ENCODE results near the gene MAGEB1. TPM values are rescaled to one million over a fixed set of nuclear protein-coding genes. Genes with fewer than 3 reads are reported as not detected.

Gene MAGEB1
- total and polyA plus RNA-seq, 2 of the 13 experiments (the other 11 are each of a cell fraction or from before 2014, with no cell fraction given), result not detected

DNA sequence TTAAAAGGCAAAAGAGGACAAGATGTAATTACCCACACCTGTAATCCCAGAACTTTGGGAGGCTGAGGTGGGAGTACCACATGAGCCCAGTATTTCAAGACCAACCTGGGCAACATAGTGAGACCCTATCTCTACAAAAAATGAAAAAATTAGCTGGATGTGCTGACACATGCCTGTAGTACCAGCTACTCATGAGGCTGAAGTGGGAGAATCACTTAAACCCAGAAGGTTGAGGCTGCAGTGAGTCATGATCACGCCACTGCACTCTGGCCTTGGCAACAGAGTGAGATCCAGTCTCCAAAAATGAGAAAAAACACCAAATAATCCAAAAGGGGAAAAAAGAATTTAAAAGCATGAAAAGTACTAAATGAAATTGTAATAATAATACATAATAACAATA, 31.4 kb downstream of the MAGEB1 start:
- no peaks in the 10 kb centered on the region for H4K20me1 ChIP-seq (ENCODE audit: insufficient read depth, low read length)
- no peaks in the 10 kb centered on the region for H3K36me3 ChIP-seq (replicated peaks in 1 of 2; ENCODE audit: control insufficient read depth in 1 of 2, insufficient read depth in 2 of 2, low read length in 2 of 2)
- CTCF ChIA-PET (ENCODE audit: low intra/inter-chr PET ratio, low total read pairs), result no interaction called here
- intact Hi-C loops (cut with micrococcal nuclease; ENCODE audit: unreplicated experiment) (no loop called here), in situ Hi-C loops (cut with HindIII; ENCODE audit: extremely low pct_ligation_motif_present, low pct_unique_long_range_greater_than_20kb) (loop anchor here (5.0 kb wide), 1 partner anchor 224 kb away; no protein-coding TSS in a partner anchor)
- no peaks in the 10 kb centered on the region for H3K79me2 ChIP-seq (ENCODE audit: insufficient read depth, low read length)
- H3K4me2 ChIP-seq (ENCODE audit: low read depth, low read length), result no peak overlapping the region
- POLR2A ChIA-PET, result no interaction called here
- FAIRE-seq (no peak), DNase-seq (ENCODE audit: low spot score) (no peak), ATAC-seq (no peak)
- H3K4me1 ChIP-seq (ENCODE audit: insufficient read depth, low read length), result no peaks in the 10 kb centered on the region
- H3K4me3 ChIP-seq (replicated peaks in 1 of 3; ENCODE audit: insufficient read depth in 1 of 3, low read depth in 2 of 3, low read length in 3 of 3), result no peak overlapping the region
- H3K27me3 ChIP-seq (ENCODE audit: control insufficient read depth in 1 of 2, insufficient read depth in 2 of 2, low read length in 2 of 2), result no peaks in the 10 kb centered on the region
- H3K9ac ChIP-seq (ENCODE audit: insufficient read depth, low read depth, low read length), result no peak overlapping the region
- no peak overlapping the region for H3K27ac ChIP-seq (ENCODE audit: extremely low read length, insufficient read depth, low read length)
- no peak for TF ChIP-seq ZBTB33 (CRISPR knock-in tag; IDR thresholded peaks at IDR 0.05)
- no peak for TF ChIP-seq MYNN (CRISPR knock-in tag; IDR thresholded peaks at IDR 0.05; ENCODE audit: low read depth)
- WGBS (ENCODE audit: low lambda C conversion rate), result 8% methylated on average over 1 of the region's 1 CpG
- H3K9me3 ChIP-seq (ENCODE audit: low read length), result no peaks in the 10 kb centered on the region
- H2AFZ ChIP-seq (ENCODE audit: low read length), result no peak overlapping the region
- no TSS peak for BruUV-seq (replicated peaks)

DNA sequence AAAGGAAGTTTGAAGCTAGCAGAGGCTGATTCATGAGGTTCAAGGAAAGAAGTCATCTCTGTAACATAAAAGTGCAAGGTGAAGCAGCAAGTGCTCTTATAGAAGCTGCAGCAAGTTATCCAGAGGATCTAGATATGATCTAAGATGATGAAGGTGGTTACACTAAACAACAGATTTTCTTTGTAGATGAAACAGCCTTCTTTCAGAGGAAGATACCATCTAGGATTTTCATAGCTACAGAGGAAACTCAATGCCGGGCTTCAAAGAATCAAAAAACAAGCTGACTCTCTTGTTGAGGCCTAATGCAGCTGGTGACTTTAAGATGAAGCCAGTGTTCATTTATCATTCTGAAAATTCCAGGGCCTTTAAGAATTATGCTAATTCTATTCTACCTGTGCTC, 33.5 kb downstream of the MAGEB1 start:
- no peak for ATAC-seq
- TF ChIP-seq ZFP1 (CRISPR knock-in tag; IDR thresholded peaks at IDR 0.05), result no peak
- TF ChIP-seq GMEB2 (CRISPR knock-in tag; IDR thresholded peaks at IDR 0.05; ENCODE audit: low read depth), result no peak
- TF ChIP-seq TBX2 (CRISPR knock-in tag; IDR thresholded peaks at IDR 0.05; ENCODE audit: borderline replicate concordance), result no peak
- TF ChIP-seq, protein P1, sequence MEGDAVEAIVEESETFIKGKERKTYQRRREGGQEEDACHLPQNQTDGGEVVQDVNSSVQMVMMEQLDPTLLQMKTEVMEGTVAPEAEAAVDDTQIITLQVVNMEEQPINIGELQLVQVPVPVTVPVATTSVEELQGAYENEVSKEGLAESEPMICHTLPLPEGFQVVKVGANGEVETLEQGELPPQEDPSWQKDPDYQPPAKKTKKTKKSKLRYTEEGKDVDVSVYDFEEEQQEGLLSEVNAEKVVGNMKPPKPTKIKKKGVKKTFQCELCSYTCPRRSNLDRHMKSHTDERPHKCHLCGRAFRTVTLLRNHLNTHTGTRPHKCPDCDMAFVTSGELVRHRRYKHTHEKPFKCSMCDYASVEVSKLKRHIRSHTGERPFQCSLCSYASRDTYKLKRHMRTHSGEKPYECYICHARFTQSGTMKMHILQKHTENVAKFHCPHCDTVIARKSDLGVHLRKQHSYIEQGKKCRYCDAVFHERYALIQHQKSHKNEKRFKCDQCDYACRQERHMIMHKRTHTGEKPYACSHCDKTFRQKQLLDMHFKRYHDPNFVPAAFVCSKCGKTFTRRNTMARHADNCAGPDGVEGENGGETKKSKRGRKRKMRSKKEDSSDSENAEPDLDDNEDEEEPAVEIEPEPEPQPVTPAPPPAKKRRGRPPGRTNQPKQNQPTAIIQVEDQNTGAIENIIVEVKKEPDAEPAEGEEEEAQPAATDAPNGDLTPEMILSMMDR (CRISPR knock-in tag; IDR thresholded peaks at IDR 0.05), result no peak
- TF ChIP-seq MZF1 (CRISPR knock-in tag; IDR thresholded peaks at IDR 0.05; ENCODE audit: borderline replicate concordance), result no peak
- no peak for TF ChIP-seq TRIM24 (CRISPR knock-in tag; IDR thresholded peaks at IDR 0.05)
- no peak for TF ChIP-seq ZFP82 (CRISPR knock-in tag; IDR thresholded peaks at IDR 0.05; ENCODE audit: borderline replicate concordance)
- TF ChIP-seq DNMT3B (CRISPR knock-in tag; conservative IDR thresholded peaks at IDR 0.05), result no peak
- no peak for TF ChIP-seq MYPOP (CRISPR knock-in tag; IDR thresholded peaks at IDR 0.05)
- TF ChIP-seq MLX (CRISPR knock-in tag; IDR thresholded peaks at IDR 0.05), result no peak
- no peak for TF ChIP-seq NR2F2 (IDR thresholded peaks at IDR 0.05; ENCODE audit: borderline replicate concordance, low read depth)

More for the DNA sequence above, 33.5 kb downstream of the MAGEB1 start:
- Histone ChIP-seq H4K20me1 (ENCODE audit: insufficient read depth, low read length) (no peaks in the 10 kb centered on the region), H3K36me3 (replicated peaks in 1 of 2; ENCODE audit: control insufficient read depth in 1 of 2, insufficient read depth in 2 of 2, low read length in 2 of 2) (no peaks in the 10 kb centered on the region), H3K4me1 (ENCODE audit: insufficient read depth, low read length) (no peaks in the 10 kb centered on the region), H3K27ac (ENCODE audit: extremely low read length, insufficient read depth, low read length) (no peak overlapping the region), H3K79me2 (ENCODE audit: insufficient read depth, low read length) (no peaks in the 10 kb centered on the region), H3K4me2 (ENCODE audit: low read depth, low read length) (no peak overlapping the region), H3K27me3 (ENCODE audit: control insufficient read depth in 1 of 2, insufficient read depth in 2 of 2, low read length in 2 of 2) (no peaks in the 10 kb centered on the region), H3K4me3 (replicated peaks in 1 of 3; ENCODE audit: insufficient read depth in 1 of 3, low read depth in 2 of 3, low read length in 3 of 3) (no peak overlapping the region), H2AFZ (ENCODE audit: low read length) (no peak overlapping the region), H3K9ac (ENCODE audit: insufficient read depth, low read depth, low read length) (no peak overlapping the region), H3K9me3 (ENCODE audit: low read length) (no peaks in the 10 kb centered on the region)
- ChIA-PET CTCF (ENCODE audit: low intra/inter-chr PET ratio, low total read pairs) (no interaction called here), POLR2A (no interaction called here)
- FAIRE-seq (no peak), DNase-seq (ENCODE audit: low spot score) (no peak)
- WGBS (ENCODE audit: low lambda C conversion rate), result 0% methylated on average over 1 of the region's 1 CpG
- intact Hi-C loops (cut with micrococcal nuclease; ENCODE audit: unreplicated experiment), result no loop called here
- in situ Hi-C loops (cut with HindIII; ENCODE audit: extremely low pct_ligation_motif_present, low pct_unique_long_range_greater_than_20kb), result no loop called here
- no TSS peak for BruUV-seq (replicated peaks)
